K562 (cell line): ENCODE measurements around the gene HSDL1. TPM values are rescaled to one million over a fixed set of nuclear protein-coding genes. Genes with fewer than 3 reads are reported as not detected.

ENCODE experiments used
- ATAC-seq: fragments of 200-7000 bp; cut with Tn5 transposase; 3 replicates; pipeline ENCODE4 v1.9.1; 2020; ENCODE audit warnings: moderate library complexity
- BruUV-seq: library from RNA; stranded (reverse); fragments of 400-500 nt; replicated peaks from 2 replicates; lab custom pipeline; 2021; lab: Mats Ljungman, UMichigan
- CTCF ChIA-PET: fragments of 300-600 bp; formaldehyde crosslinking; extraction: SDS; loops from one replicate; lab custom pipeline; 2021; ENCODE audit warnings: low intra/inter-chr PET ratio; lab: Yijun Ruan, JAX
- POLR2A ChIA-PET: fragments of 300-600, 350-650 bp; sonication (Branson Sonifier 250); formaldehyde crosslinking; extraction: SDS; loops from one replicate; lab custom pipeline; 2021; ENCODE audit warnings: antibody characterized with exemption, inconsistent platforms; lab: Yijun Ruan, JAX
- DNase-seq, 4 experiments: peaks; one replicate each; pipeline versions ENCODE4 v3.0.0 to v3.0.0-alpha.2; 2011 to 2018; ENCODE audit warnings: low spot score in 3 of 4, mixed read lengths in 3 of 4; ENCODE audit errors: extremely low read depth in 1 of 4
- FAIRE-seq: peaks from 2 replicates; lab custom pipeline; 2011; peaks lifted over from hg19 to GRCh38; lab: Jason Lieb, UNC
- H2AFZ ChIP-seq: 2 replicates; pipeline ENCODE4 v1.6.0; 2011; ENCODE audit warnings: low read depth, low read length, control low read depth, inconsistent platforms
- H3K27ac ChIP-seq: fragments of 200-600 bp; 3 replicates; pipeline ENCODE4 v1.8.0; 2011; ENCODE audit warnings: low read depth, mild to moderate bottlenecking, control low read depth, inconsistent platforms, low read length, moderate library complexity, mixed read lengths; ENCODE audit errors: extremely low read depth
- H3K27me3 ChIP-seq, 2 experiments: fragments of 300-600 bp in 1 of 2; 2 replicates in 1 of 2; 3 replicates in 1 of 2; pipeline versions ENCODE4 v1.6.0 to v1.8.0; 2011; ENCODE audit warnings: inconsistent platforms in 2 of 2, low read length in 2 of 2, mild to moderate bottlenecking in 1 of 2, mixed read lengths in 1 of 2, moderate library complexity in 1 of 2; ENCODE audit not compliant: control insufficient read depth in 2 of 2, insufficient read depth in 2 of 2
- H3K36me3 ChIP-seq: fragments of 300-600 bp; 3 replicates; pipeline ENCODE4 v1.8.0; 2011; ENCODE audit warnings: mild to moderate bottlenecking, low read length, inconsistent platforms; ENCODE audit not compliant: control insufficient read depth, insufficient read depth
- H3K4me1 ChIP-seq, 2 experiments: fragments of 200-600 bp in 1 of 2; replicated peaks in 1 of 2; 2 replicates in 1 of 2; 3 replicates in 1 of 2; pipeline versions ENCODE4 v1.5.1 to v1.8.0; 2011; ENCODE audit warnings: inconsistent platforms in 2 of 2, low read length in 2 of 2, mild to moderate bottlenecking in 1 of 2, mixed read lengths in 1 of 2, moderate library complexity in 1 of 2; ENCODE audit not compliant: control insufficient read depth in 2 of 2, insufficient read depth in 2 of 2
- H3K4me2 ChIP-seq: 2 replicates; pipeline ENCODE4 v1.6.1; 2011; ENCODE audit warnings: low read length, control low read depth, inconsistent platforms, mixed read lengths; ENCODE audit not compliant: insufficient read depth
- H3K4me3 ChIP-seq: fragments of 200-600 bp; sonication (generic), shearing (Covaris generic); 2 replicates; pipeline ENCODE4 v1.5.1; 2016; ENCODE audit warnings: control low read depth, inconsistent platforms
- H3K79me2 ChIP-seq: fragments of 200-600 bp; 3 replicates; pipeline ENCODE4 v1.8.0; 2011; ENCODE audit warnings: low read length, inconsistent platforms; ENCODE audit not compliant: control insufficient read depth, insufficient read depth
- H3K9ac ChIP-seq, 2 experiments: 2 replicates each; pipeline versions ENCODE4 v1.6.0 to v1.6.1; 2011; ENCODE audit warnings: low read depth in 2 of 2, low read length in 2 of 2, control low read depth in 1 of 2, inconsistent platforms in 1 of 2, mild to moderate bottlenecking in 1 of 2, mixed read lengths in 1 of 2; ENCODE audit not compliant: insufficient read depth in 1 of 2
- H3K9me1 ChIP-seq: one replicate; pipeline ENCODE4 v1.6.0; 2011; ENCODE audit warnings: inconsistent platforms, mild to moderate bottlenecking, low read length, moderate library complexity; ENCODE audit not compliant: control insufficient read depth, insufficient read depth
- H3K9me3 ChIP-seq: replicated peaks from 2 replicates; pipeline ENCODE4 v1.5.1; 2011; ENCODE audit warnings: low read depth, low read length, inconsistent platforms; ENCODE audit not compliant: control insufficient read depth, insufficient read depth
- H4K20me1 ChIP-seq: replicated peaks from 2 replicates; pipeline ENCODE4 v1.6.1; 2011; ENCODE audit warnings: low read length, inconsistent platforms, mixed read lengths; ENCODE audit not compliant: control insufficient read depth, insufficient read depth
- CEBPB ChIP-seq: fragments of 450-650 bp; IDR thresholded peaks from 2 replicates; pipeline ENCODE4 v1.6.1; 2016; ENCODE audit warnings: missing genetic modification characterization, missing compliant biosample characterization
- EGR1 ChIP-seq: fragments of 450-650 bp; conservative IDR thresholded peaks from 2 replicates; pipeline ENCODE4 v1.6.1; 2017; ENCODE audit warnings: mild to moderate bottlenecking
- NFIX ChIP-seq: fragments of 250-450 bp; sonication (Bioruptor Pico); IDR thresholded peaks from 2 replicates; pipeline ENCODE4 v1.4.0; 2020; ENCODE audit warnings: low read depth, mild to moderate bottlenecking, moderate library complexity
- POLR2B ChIP-seq: fragments of 450-650 bp; IDR thresholded peaks from 2 replicates; pipeline ENCODE4 v1.6.1; 2018; ENCODE audit warnings: low read depth; ENCODE audit not compliant: partially characterized antibody
- ZNF274 ChIP-seq: IDR thresholded peaks from 2 replicates; pipeline ENCODE4 v1.6.1; 2011; ENCODE audit warnings: low read depth, mild to moderate bottlenecking, low read length, moderate library complexity, borderline replicate concordance
- WGBS: fragments of 100-300 bp; shearing (Covaris generic); methylation state at CpG from one replicate; pipeline ENCODE4 v1.1.6; 2016; ENCODE audit warnings: low coverage, mixed read lengths; ENCODE audit not compliant: insufficient coverage; ENCODE audit errors: missing lambda C conversion rate; 5-methylcytosine and 5-hydroxymethylcytosine counted together
- in situ Hi-C: fragments of 300-500 bp; cut with MboI; formaldehyde crosslinking; loops from 4 replicates; pipeline ENCODE4 v1.15.0; 2018; ENCODE audit warnings: inconsistent platforms, mixed read lengths
- intact Hi-C: fragments of 100-400 bp; cut with micrococcal nuclease; formaldehyde crosslinking; loops from 2 replicates; pipeline ENCODE4 v1.14.2; 2022
- polyA plus RNA-seq, 8 experiments: library from polyadenylated mRNA; depleted of rRNA in 4 of 8; stranded (reverse) in 5 of 8; unstranded in 3 of 8; fragments of >200 nt; fragmentation: Nextera tagmentation in 2 of 8; fragmentation: Illumina TruSeq in 1 of 8; extraction: Ambion mirVana in 2 of 8; extraction: Trizol in 1 of 8; gene quantifications; 2 replicates each; pipeline versions ENCODE4 v1.2.1 to v1.2.3, GENCODE V29; 2011 to 2014; ENCODE audit warnings: inconsistent platforms in 1 of 8, missing spikeins in 1 of 8
- total RNA-seq, 7 experiments: library from RNA; depleted of rRNA in 6 of 7; stranded (reverse); fragments of >200 nt in 6 of 7; fragmentation: Illumina TruSeq in 2 of 7; extraction: Trizol in 2 of 7; gene quantifications; 2 replicates each; pipeline versions ENCODE4 v1.2.1 to v1.2.3, GENCODE V29; 2011 to 2021; ENCODE audit warnings: low replicate concordance in 1 of 7
- TF ChIP-seq, protein P1 (sequence below), 2 experiments: fragments of 450-650 bp; IDR thresholded peaks; 2 replicates each; pipeline ENCODE4 v1.6.1; 2016
- TF ChIP-seq, protein P2 (sequence below): fragments of 250-450 bp; sonication (Bioruptor Pico); IDR thresholded peaks from 2 replicates; pipeline ENCODE4 v1.4.0; 2020; ENCODE audit warnings: mild to moderate bottlenecking

Gene HSDL1
- total and polyA plus RNA-seq, 9 of the 15 experiments (the other 6 are each of a cell fraction or from before 2014, with no cell fraction given) = 14.8 to 41.2 (median 27.7) TPM

DNA sequence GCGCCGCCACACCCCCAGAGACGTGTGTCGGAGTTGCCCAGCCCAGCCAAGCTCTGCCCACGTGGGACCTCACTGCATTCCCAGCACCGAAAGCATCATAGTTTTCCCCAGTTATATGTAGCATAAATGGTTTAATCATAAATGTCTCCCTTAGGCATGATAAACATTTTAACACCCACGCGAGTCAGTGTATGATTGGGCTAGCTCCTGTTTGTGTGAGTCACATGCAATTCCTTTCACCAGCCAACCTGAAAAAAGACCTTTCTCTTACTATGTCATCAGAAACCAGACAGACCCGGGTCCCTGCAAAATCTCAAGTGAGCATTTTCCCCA lies 32.7 kb upstream of the HSDL1 start:
- no peaks in the 10 kb centered on the region for H3K79me2 ChIP-seq
- no peak overlapping the region; the same call in 2 of the 3 replicates for H3K27ac ChIP-seq
- peaks cover 3 to 9% of the 10 kb centered on the region in 2 experiments; a peak in 3 of 5 replicates for H3K27me3 ChIP-seq
- WGBS = 63% methylated on average over 9 of the region's 9 CpGs
- no peak for DNase-seq
- FAIRE-seq = no peak
- H3K4me2 ChIP-seq = no peak overlapping the region
- H4K20me1 ChIP-seq = peaks cover 20% of the 10 kb centered on the region
- ATAC-seq = no peak
- intact Hi-C loops (loop anchor here (5.0 kb wide), 1 partner anchor 220 kb away; no protein-coding TSS in a partner anchor), in situ Hi-C loops (no loop called here)
- CTCF ChIA-PET = interaction anchor here (1.0 kb wide), 1 partner anchor 37 kb away, joined by 3 read pairs; no protein-coding TSS in a partner anchor
- POLR2A ChIA-PET = interaction anchor here (0.7 to 1.7 kb wide), 3 partner anchors 9 to 133 kb away, joined by 3 to 8 read pairs (median 4); partner anchors contain the start of gene TAF1C
- H3K36me3 ChIP-seq = peaks cover 52% of the 10 kb centered on the region; the same call in 2 of the 3 replicates
- peaks cover 7 to 42% of the 10 kb centered on the region in 2 experiments; a peak in 3 of 5 replicates for H3K4me1 ChIP-seq
- no peaks in the 10 kb centered on the region for H3K9me3 ChIP-seq
- no TSS peak for BruUV-seq
- TF ChIP-seq, protein P1, sequence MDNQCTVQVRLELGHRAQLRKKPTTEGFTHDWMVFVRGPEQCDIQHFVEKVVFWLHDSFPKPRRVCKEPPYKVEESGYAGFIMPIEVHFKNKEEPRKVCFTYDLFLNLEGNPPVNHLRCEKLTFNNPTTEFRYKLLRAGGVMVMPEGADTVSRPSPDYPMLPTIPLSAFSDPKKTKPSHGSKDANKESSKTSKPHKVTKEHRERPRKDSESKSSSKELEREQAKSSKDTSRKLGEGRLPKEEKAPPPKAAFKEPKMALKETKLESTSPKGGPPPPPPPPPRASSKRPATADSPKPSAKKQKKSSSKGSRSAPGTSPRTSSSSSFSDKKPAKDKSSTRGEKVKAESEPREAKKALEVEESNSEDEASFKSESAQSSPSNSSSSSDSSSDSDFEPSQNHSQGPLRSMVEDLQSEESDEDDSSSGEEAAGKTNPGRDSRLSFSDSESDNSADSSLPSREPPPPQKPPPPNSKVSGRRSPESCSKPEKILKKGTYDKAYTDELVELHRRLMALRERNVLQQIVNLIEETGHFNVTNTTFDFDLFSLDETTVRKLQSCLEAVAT (IDR thresholded peaks at IDR 0.05) = no peak
- TF ChIP-seq EGR1 (peak; percentile 59), CEBPB (tag) (no peak), ZNF274 (no peak), POLR2B (no peak), NFIX (no peak)
- TF ChIP-seq, protein P2, sequence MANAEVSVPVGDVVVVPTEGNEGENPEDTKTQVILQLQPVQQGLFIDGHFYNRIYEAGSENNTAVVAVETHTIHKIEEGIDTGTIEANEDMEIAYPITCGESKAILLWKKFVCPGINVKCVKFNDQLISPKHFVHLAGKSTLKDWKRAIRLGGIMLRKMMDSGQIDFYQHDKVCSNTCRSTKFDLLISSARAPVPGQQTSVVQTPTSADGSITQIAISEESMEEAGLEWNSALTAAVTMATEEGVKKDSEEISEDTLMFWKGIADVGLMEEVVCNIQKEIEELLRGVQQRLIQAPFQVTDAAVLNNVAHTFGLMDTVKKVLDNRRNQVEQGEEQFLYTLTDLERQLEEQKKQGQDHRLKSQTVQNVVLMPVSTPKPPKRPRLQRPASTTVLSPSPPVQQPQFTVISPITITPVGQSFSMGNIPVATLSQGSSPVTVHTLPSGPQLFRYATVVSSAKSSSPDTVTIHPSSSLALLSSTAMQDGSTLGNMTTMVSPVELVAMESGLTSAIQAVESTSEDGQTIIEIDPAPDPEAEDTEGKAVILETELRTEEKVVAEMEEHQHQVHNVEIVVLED = no peak
- peak overlapping the region in 1 of 2 experiments; percentile 66; a peak in 2 of 4 replicates for H3K9ac ChIP-seq
- no peak overlapping the region for H3K4me3 ChIP-seq
- no peaks in the 10 kb centered on the region for H3K9me1 ChIP-seq
- H2AFZ ChIP-seq = no peak overlapping the region
